Stimulated activated naive CD8-positive, alpha-beta T cell treated with anti-CD3 and anti-CD28 coated beads, Interleukin-15, Interleukin-2, amounts not matched to agents 100 U/mL and 50 U/mL, for 24 hours (primary cell): ENCODE results near the gene PLPPR1.
"Not testable (repeated sequence)": the region's sequence is repeated elsewhere in the genome, so short reads cannot be mapped to it uniquely, and the experiment has no call there.

Experiments
- ATAC-seq: fragments of 150-1000 bp; cut with Tn5 transposase; one replicate; pipeline ENCODE4 v1.10.0; 2021
- DNase-seq: peaks from one replicate; pipeline ENCODE4 v3.0.0; 2021

The PLPPR1 gene

DNA sequence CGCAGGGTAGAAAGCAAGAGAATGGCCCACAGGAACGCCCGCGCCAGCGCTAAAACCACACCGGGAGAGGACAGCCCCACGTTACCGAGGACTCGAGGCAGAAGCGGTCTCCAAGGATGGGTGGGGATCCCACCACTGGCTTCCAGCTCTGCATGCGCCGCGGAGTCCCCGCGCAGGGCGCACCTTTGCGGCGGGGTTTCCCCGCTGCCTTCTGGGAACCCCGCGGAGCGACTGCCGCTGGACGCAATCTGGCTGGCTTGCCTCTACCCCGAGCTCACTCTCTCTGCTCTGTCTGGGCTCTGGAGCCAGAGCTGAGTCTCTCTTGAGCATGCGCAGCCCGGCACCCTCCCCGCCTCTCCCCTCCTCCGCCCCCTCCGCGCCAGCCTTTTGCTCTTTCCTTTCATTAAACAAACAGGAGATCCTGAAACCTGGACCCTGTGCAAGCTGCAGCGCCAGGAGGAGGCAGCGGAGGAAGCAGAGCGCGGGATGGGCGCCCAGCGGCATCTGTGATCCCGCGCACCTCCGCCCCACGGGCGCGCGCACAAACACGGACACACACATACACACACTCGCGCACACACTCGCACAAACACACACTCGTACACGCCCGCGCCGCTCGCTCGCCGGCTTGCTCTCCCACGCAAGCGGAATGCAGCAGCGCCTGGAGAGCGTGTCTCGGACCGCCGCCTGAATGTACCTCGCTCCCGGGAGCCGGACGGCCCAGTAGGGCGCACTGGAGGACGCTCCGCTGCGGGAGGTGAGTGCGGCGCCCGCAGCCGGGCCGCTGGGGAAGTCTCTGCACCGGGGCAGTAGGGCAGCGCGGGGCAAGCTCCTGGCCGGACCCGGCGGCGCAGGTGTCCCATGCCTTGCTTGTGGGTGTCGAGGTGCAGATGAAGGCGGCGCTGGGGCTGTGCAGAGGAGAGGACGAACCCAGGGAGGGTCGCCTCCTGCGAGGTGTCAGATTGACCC lies at the start of gene PLPPR1:
PLPPR1 (plus strand) TSS at position 382 of the 969 bp plus-strand sequence.
- no peak for ATAC-seq
- no peak for DNase-seq

GRCh38 chr9:100989731-100990130 lies 38.8 kb upstream of the PLPPR1 start:
- DNase-seq (no peak), ATAC-seq (no peak)

DNA sequence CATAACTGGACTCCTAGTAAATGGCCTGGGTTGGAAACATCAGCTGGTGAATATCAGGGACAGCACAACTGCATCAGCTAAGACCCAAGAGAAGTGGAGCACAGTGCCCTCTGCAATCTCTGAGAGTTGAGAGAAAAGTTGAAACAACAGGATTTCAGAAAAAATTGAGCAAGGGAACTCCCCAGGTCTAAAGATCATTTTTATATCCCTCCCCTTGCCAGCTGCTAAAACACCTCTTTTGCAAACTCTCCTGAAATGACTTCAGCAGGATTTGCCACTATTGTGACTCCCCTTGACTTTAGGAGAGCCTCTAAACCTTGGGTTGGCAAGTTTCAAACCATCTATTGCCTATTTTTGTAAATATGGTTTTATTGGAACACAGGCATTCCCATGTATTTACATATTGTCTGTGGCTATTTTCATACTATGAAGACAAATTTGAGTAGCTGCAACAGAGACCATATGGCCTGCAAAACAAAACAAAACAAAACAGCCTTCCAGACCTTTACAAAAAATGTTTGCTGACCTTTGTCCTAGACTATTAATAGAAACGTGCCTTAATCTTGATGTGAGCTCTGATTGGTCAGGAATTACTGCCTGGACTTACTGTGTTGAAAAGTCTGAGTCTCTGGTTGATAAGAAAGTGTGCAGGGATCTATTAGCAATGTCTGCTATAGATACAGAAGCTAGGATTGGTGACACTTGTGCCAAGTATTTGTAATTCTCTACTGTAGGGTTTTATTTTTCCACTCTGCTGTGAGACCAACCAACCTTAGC lies 37.7 kb upstream of the PLPPR1 start:
- ATAC-seq = no peak

GRCh38 chr9:100992632-100993031 lies 35.9 kb upstream of the PLPPR1 start:
- ATAC-seq (no peak), DNase-seq (no peak)

More for the DNA sequence above, 37.7 kb upstream of the PLPPR1 start:
- DNase-seq = no peak

DNA sequence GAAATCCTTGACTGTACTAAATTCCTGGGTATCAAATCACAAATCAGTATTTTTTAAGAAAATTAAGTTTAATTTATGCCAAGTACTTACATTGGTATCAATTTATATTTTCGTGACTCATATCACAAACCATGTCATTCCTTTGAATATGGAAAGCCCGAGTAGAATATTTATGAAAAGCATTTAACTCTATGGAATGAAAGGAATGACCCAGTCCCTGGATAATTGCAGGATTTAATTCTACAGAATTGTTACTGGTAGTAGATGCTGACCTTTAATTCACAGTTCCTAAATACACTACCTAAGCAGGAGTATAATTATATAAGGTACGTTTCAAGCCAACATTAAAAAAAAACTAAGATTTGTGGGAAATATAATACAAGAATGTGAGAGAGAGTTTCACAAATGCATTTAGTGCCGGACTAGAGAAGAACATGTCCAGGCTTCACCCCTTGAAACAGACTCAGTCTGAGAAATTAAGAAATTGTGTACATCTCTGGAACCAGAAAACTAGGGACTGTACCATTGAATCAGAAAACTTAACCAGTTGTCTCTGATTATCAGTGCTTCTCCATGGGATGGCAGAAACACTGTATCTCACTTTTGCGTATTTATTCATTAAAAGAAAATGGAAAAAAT lies 28.5 kb upstream of the PLPPR1 start:
- ATAC-seq = no peak
- no peak for DNase-seq

DNA sequence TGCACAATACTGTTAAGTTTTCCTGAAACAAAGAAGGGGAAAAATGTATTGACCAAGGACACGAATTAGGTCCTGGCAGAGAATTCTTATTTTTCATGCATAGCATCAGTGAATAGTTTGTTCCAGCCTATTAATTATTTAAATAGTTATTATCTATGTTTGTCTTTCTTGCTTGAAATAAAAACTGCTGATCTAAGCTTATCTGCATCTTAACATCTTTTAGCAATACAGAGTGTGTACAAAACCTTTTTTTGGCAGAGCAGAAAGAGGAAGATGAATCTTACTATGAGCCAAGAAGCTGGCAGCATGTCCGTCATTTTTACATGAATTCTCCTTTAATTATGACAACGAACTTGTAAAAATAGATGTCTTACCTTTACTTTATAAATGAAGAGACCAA lies 23.3 kb upstream of the PLPPR1 start:
- no peak for ATAC-seq
- no peak for DNase-seq

DNA sequence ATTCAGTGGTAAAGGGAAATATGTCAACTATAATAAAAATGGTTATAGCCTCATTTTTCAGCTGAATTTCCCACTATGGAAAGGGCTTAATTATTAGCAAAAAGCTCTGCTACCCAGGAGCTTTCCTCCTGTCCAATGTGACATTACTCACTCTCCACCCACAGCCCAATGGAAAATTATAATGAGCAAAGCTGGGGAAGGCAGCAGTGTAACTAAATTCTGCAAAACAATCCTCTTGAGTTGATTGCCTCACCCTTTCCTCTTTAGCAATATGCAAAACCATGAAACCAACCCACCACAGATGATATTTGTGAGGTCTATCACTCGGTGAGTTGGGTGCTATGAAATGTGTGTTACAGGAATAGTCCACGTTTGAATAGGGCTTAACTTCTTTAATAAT lies 14.0 kb upstream of the PLPPR1 start:
- ATAC-seq = no peak
- no peak for DNase-seq

GRCh38 chr9:101018467-101018866 lies 10.1 kb upstream of the PLPPR1 start:
- DNase-seq (no peak), ATAC-seq (no peak)

DNA sequence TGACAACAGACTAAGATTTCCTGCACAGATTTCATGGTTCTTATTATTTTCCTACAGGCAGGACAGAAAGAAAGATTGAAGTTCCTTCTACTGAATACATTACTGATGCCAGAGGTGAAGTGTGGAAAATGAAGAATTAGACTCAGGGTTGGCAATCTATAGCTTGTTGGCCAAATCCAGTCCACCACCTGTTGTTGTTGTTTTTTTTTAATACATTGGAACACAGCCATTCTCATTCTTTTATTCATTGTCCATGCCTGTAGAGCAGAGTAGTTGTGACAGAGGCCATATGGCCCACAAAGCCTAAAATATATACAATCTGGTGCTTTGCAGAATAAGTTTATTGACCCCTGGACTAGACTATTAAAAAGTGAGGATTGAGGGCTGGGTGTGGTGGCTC lies 5.8 kb upstream of the PLPPR1 start:
- ATAC-seq = no peak
- no peak for DNase-seq

- ATAC-seq (no peak), DNase-seq (no peak)
These were observed 2.6 kb upstream of the PLPPR1 start for GRCh38 chr9:101025940-101026339.

- no peak for ATAC-seq
- no peak for DNase-seq
These were observed 1.7 kb upstream of the PLPPR1 start for GRCh38 chr9:101026824-101027223.

DNA sequence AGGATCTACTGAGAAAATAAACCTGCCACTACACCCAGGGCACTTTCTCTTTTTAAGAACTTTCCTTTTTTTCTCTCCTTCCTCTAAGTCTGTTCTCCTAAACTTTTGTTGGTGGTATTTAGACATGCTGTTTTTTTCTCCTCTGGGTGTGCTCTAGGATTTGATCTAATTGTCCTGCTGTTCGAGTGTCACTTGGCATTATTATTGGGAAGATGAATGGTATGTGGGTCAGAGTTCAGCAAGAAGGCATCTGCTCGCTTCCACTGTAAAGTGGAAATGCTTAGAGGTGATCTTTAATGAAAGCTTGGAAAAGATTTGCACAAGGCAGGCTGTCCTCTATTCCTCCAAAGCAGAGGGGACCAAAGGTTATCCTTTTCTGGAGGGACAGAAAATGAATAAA lies 1.3 kb upstream of the PLPPR1 start:
- no peak for ATAC-seq
- DNase-seq = no peak

- no peak for ATAC-seq
These were observed 688 bp upstream of the PLPPR1 start for GRCh38 chr9:101027733-101028345.

DNA sequence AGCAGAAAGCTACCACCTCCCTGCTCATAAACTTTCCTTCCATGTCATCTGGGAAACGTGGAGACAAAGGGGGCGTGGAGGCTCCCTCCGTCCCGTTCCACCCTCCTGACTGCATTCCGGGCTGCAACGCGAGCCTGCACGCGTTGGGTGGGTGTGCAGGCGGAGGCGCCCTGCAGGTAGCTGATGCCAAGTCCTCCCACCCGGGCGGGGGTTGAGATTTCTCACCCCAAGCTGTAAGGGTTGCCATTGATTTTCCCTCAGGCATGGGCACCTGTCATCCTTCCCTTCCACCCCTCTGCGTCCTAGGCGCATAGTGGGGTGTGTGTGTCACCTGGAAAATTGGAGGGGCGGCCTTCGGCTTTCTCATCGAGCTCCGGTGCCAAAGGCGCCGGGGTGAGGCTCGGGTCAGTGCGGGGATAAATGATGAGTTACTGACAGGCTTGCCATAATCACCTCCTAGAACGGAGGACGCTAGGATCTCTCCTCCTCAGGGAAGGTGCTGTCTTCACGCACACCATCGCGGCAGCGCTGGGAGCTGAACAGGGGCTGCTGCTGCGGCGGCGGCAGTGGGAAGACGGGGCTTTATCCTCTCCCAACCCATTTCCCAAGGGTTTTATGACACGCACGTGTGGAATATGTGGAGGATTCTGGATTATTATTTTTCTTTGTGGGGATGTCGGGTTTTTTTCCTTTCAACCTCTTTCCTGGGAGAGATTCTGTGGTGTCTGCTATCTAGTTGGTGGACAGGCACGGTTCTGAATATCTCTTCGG lies 973 bp downstream of the PLPPR1 start:
- no peak for ATAC-seq
- DNase-seq = no peak

More at GRCh38 chr9:101027733-101028345, 688 bp upstream of the PLPPR1 start:
- no peak for DNase-seq

DNA sequence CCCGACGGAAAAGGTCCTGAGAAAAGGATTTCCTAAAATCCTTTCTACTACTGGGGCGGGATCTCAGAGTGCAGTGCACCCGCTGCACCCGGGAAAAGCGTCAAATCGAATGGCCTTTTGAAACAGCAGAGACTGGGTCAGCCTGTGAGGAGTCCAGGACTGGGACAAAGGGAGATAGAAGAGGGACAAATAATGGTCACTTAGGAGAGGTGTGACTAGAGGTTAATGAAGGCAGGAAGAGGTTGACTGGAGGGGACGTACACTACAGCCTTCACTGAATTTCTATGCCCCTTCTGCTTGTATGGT lies 1.5 kb downstream of the PLPPR1 start:
- ATAC-seq = no peak
- DNase-seq = no peak

- ATAC-seq = no peak
- no peak for DNase-seq
These were observed 3.9 kb downstream of the PLPPR1 start for GRCh38 chr9:101032426-101032825.

DNA sequence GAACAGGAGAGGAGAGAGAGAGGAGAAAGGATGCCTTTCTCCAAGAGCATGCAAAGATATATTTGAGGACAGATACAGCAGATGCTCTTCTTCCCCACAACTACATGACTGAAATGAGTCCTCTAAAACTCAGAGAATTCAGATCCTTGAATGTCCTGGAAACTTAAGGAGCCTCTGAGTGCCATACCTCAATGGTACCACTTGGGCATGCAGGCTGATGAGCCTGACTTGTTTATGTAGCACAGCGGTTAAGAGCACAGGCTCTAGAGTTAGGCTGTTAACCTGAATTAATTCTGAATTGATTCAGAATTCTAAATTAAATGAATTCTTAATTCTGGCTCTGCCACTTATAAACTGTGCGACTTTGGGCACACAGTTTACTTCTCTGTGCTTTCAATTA lies 5.7 kb downstream of the PLPPR1 start:
- no peak for DNase-seq
- no peak for ATAC-seq

DNA sequence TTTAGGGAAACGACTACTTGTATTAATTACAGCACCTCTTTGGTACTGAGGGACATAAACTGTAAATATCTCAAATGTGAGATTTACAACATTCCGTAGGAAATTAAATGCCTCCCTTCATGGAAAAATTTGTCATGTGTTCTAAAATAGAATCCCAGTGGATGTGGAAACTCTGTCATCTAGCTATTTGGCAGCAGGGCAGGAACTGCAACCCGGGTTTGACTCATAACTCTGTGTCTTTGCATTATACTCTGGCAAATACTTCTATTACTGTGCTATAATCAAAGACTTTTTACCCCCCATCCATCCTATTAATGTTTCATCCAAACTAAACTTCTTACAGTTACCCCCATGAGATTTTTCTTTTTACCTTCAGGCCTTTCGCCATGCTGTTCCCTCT lies 6.6 kb downstream of the PLPPR1 start:
- no peak for DNase-seq
- ATAC-seq = no peak

DNA sequence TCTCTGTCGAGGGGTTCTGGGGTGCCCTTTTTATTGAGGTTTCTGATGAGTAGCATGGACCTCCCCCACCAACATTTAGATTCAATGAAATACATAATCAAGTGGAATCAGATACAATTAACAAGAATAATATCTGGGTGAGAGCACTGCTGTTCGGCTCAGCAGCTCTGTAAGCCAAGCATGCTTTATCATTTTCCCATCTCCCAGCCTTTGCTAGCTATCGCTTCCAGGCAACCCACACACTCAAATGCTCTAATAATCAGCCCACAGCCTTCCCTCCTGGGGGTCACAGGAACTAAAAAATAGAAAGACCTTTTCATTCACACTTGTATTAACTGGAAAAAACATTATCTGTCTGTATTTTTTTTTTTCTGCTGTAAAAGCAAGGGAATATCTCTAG lies 8.9 kb downstream of the PLPPR1 start:
- ATAC-seq = no peak
- no peak for DNase-seq

DNA sequence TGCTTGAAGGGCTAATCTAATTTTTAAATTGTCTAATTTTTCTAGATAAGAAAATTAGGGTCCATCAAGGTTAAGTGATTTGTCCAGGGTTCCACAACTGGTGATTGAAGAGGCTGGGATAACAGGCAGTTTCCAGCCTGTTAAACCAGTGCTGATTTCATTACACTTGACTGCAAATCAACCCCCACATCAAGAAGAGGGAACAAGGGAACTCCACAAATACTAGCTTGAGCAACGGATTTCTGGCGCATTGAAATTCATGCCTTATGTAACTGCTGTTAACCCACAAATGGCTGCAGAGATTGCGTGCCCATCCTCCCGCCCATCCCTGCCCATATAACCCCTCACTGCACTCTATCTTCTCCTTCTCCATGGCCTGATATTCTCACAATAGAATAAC lies 10.0 kb downstream of the PLPPR1 start:
- ATAC-seq (no peak), DNase-seq (no peak)

GRCh38 chr9:101039581-101039980 lies 11.1 kb downstream of the PLPPR1 start:
- not testable (repeated sequence) for DNase-seq, ATAC-seq
